Hematopoietic multipotent progenitor cell (in vitro differentiated cells): ENCODE data around the gene ABHD11. TPM values are rescaled to one million over a fixed set of nuclear protein-coding genes. Genes with fewer than 3 reads are reported as not detected.

Source experiments
- DNase-seq, 3 donors: peaks; one replicate each; pipeline ENCODE4 v3.0.0-alpha.2; 2011 to 2015; ENCODE audit warnings: low read depth in 2 of 3, low spot score in 2 of 3
- small RNA-seq: library from RNA; depleted of rRNA; stranded (forward); fragments of <200 nt; gene quantifications from one replicate; pipeline ENCODE3, GENCODE V24; 2012
- total RNA-seq: library from RNA; depleted of rRNA; stranded (reverse); fragments of >200 nt; gene quantifications from one replicate; pipeline ENCODE4 v1.2.3, GENCODE V29; 2012

Gene ABHD11
- total RNA-seq, 1 donor = 11.3 TPM

DNA sequence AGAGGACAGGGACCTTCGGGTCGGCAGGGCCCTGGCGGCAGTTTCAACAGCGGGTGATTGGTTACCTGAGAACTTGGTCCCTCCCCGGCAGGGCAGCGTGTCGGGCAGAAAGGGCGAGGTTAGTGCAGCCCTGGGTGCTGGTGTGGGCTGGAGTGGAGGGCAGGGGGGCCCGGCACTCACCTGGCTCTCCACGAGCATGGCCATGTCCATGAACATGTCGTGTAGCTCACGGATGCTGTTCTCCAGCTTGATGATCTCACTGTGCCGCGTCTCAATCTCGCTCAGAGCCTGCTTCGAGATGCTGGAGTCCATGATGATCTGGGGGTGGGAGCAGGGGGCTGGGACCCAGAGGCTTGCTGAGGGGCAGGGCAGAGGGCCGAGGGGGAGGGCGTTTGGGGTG, 35.9 kb downstream of the ABHD11 start:
- DNase-seq = no peak

DNA sequence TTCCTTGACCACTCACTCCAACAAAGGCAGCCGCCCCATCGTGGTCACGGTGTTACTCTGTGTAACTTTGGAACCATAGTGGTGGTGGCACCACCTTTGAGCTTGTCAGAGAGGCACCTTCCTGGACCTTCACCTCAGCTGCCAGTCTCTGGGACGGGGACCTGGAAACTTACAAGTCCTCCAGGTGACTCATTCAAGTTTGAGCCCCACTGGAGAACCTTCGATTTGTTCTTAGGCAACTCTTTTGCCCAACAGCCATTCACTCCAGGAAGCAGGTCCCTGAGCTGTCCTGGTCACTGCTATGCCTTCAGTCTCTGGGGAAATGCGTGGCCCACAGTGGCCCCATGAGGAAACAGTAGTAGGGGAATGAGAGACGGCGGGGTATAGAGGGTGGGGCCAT, 36.4 kb downstream of the ABHD11 start:
- DNase-seq = no peak

DNA sequence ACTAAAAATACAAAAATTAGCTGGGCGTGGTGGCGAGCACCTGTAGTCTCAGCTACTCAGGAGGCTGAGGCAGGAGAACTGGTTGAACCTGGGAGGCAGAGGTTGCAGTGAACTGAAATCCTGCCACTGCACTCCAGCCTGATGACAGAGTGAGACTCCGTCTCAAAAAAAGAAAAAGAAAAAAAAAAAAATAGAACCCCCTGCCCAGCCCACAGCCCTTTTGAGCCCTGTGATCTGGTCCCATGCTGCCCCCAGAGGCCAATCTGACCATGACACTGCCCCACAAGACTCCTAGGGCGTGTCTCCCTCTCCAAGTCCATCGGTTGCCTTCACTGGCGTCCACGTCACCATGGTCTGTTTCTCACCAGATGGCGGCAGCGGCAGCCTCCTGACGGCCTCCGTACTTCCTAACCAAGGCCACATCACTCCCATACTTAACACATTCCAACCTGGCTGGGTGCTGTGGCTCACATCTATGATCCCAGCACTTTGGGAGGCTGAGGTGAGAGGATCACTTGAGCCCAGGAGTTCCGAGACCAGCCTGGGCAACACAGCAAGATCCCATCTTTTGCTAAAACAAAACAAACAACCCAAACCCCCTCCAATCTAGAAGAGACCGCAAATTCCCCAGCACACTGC, 37.1 kb downstream of the ABHD11 start:
- peak in 1 of 3 donors; percentile 49 for DNase-seq

DNA sequence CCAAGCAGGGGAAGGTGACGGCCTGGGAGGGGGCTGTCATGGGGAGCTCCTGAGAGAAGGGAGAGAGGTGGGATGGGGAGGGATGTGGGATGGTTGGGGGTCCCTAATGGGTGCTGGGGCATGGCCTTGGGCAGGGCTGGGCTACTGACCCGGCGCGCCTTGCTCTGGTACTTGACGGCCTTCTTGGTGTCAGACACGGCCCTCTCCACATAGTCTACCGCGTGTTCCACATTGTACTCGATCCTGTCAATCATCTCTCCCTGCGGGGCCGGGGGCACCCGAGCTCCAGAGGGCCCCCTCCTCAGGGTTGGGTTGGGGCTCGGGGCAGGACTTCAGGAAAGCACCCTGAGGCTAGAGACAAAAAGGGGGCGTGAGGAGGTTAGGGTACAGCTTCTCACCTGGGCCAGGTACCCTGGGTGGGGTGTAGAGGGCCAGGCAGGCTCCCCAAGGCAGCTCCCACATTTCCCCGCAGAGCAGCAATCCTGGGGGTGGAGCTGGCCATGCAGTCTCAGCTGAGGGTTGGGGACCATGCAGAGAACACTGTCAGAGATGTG, 37.9 kb downstream of the ABHD11 start:
- no peak for DNase-seq

DNA sequence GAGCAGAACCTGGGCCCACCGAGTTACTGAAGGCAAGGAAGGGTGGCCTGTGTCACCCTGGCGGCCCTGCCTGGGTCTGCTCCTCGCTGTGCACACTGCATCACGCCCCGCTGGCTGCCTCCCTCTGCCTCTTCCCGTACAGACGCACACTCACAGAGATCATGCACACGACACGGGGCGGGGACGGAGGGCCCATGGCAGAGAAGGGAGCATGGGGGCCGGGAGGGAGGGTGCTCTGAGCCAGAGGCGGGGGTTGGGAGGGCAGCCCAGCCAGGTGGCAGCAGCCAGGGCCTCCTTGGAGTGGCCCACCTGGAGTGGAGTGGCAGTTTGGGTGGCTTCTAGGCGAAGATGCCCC, 38.6 kb downstream of the ABHD11 start:
- no peak for DNase-seq

DNA sequence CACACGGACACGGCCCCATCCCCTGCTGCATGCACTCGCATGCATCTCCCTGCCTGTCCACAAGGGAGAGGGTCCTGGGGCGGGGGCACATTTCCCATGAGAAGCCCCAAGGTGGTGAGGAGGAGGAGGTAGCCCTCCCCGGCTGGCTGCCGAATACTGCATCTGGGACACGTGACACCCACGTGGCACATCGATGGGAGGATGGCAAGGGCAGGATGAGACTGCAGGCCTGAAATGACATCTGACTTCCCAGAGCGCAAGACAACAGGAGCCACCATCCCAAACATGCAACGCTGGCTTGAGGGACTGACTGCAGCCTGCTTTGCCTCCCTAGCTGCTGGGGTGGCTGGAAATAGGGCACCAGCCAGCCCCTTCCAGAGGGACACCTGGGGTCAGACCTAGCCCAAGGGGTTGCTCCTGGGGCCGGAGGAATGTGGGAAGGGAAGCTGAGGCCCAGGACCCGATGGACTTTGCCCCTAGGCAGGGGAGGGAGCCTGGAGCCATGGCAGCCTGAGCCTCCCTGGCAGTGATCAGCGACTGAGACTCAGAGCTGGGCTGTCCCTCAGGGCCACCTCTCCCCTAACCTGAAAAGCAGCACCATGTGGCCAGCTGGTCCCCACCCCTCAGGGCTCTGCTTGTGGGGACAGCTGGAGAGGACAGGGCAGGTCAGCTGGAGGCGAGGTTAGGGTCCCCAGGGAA, 39.1 kb downstream of the ABHD11 start:
- DNase-seq = no peak

DNA sequence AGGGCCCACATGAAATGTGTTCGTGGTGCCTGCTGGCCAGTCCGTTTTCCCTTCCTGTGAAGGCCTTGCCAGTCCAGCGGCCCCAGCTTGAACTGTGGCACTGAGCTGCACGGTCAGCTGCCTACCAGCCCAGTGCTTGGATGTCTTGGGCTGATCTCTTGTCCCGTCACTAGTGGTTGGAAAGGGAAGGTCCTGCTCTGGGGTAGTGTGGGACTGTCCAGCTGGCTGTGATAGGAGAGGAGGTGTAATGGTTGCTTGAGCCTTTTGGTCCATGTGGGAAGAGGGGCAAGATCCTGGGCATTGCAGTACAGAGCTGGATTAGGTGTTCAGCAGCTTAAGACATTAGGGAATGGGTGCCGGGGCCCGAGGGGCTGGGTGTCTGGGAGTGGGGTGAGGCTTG, 40.2 kb downstream of the ABHD11 start:
- no peak for DNase-seq

DNA sequence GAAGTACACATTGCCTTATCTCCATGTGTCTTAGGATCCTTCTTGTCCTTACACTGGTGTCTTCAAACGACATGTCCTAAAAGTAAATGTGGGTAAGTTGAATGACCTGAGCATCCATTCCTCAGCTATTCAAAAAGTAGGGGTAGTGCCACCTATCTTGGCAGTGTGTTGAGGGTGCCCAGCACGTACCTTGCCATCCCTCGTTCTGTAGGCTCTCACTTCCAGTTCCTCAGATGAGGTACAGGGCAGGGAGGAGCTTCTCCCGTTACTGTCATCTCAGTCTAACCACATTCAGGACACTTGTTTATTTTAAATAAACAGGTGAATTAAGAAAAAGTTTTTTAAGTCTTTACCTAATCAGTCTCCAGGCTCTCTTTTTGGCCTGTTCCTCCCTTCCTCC, 42.2 kb downstream of the ABHD11 start:
- DNase-seq = no peak

DNA sequence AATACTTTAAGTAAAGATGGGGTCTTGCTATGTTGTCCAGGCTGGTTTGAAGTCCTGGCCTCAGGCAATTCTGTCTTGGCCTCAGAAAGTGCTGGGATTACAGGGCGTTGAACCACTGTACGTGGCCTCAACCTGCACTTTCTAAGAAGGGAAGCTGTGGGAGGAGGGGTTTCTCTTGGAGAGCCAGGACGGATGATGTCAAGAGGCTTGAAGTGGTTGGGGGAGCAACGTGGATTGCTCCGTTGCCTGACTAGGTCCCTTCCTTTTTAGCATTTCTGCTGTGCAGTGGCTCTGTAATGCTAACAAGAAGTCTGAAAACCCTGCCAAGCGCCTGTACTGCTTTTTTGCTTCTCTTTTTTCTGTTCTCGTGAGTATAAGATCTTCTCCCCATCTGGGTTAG, 48.0 kb downstream of the ABHD11 start:
- no peak for DNase-seq

DNA sequence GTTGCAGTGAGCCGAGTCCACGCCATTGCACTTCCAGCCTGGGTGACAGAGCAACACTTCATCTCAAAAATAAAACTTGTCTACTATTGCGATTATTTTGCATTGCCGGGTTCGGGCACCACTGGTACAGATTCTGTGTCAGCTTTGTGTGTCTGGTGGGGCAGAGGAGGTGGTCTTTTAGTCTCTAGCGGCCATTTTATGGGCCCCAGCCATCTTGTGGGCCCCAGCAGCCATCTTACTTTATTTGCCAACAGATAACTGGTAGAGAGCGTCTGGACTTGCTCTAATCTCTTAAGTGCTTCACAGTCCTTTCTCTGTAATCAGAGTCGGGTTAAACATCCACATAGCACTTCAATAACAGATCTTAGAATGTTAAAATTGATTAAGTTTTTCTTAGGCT, 50.3 kb downstream of the ABHD11 start:
- DNase-seq = no peak

Small RNAs within 50 kb of the gene (small RNA-seq; reads per million reads assigned to genes)
- gene MIR4284 (not detected), gene RN7SL265P (not detected)

Other genes starting within 250 kb of the ABHD11 start
- 22.9 TPM for gene BAZ1B, start 216.5 kb downstream of the ABHD11 start, total RNA-seq
- gene BCL7B, start 181.1 kb downstream of the ABHD11 start, total RNA-seq = 16.4 TPM
- 51.2 TPM for gene TBL2, start 160.2 kb downstream of the ABHD11 start, total RNA-seq
- gene MLXIPL, start 114.3 kb downstream of the ABHD11 start, total RNA-seq = not detected
- gene VPS37D, start 71.0 kb downstream of the ABHD11 start, total RNA-seq = not detected
- gene DNAJC30, start 55.3 kb downstream of the ABHD11 start, total RNA-seq = 4.8 TPM
- 20.2 TPM for gene BUD23, start 55.2 kb downstream of the ABHD11 start, total RNA-seq
- gene STX1A, start 19.1 kb downstream of the ABHD11 start, total RNA-seq = 0.27 TPM
- not detected for gene CLDN3, start 31.5 kb upstream of the ABHD11 start, total RNA-seq
- under 0.01 TPM for gene CLDN4, start 92.2 kb upstream of the ABHD11 start, total RNA-seq
- gene METTL27, start 103.7 kb upstream of the ABHD11 start, total RNA-seq = 0.27 TPM
- not detected for gene TMEM270, start 122.4 kb upstream of the ABHD11 start, total RNA-seq